ENCODE measurements around the gene OAS2. TPM values are rescaled to one million over a fixed set of nuclear protein-coding genes. Genes with fewer than 3 reads are reported as not detected.

OAS2 gene
- total RNA-seq, 1 donor from 2014 or later, result not detected

- no peak for TF ChIP-seq CTCF (conservative IDR thresholded peaks at IDR 0.05)
- no peak for DNase-seq (ENCODE audit: low read depth, low spot score)
- Mint-ChIP-seq H3K4me1 (no peaks in the 10 kb centered on the region), H3K4me3 (peak overlapping the region; percentile 64), H3K9me3 (no peaks in the 10 kb centered on the region), H3K27me3 (ENCODE audit: low read depth) (peaks cover 56% of the 10 kb centered on the region), H3K36me3 (ENCODE audit: low read depth) (no peaks in the 10 kb centered on the region), H3K27ac (ENCODE audit: unreplicated experiment) (no peak overlapping the region)
Measured at GRCh38 chr12:113056381-113056630, 78.0 kb downstream of the OAS2 start.

GRCh38 chr12:113056631-113057488, 78.5 kb downstream of the OAS2 start, which contains the start of gene DTX1:
TSS of gene DTX1 (plus strand) at chr12:113056730. CDS start at chr12:113058193, 1,463 bp downstream.
- Mint-ChIP-seq H3K4me1 (no peaks in the 10 kb centered on the region), H3K36me3 (ENCODE audit: low read depth) (no peaks in the 10 kb centered on the region), H3K27ac (ENCODE audit: unreplicated experiment) (no peak within 1 kb of the TSS), H3K4me3 (peak within 1 kb of the TSS; percentile 64), H3K9me3 (no peaks in the 10 kb centered on the region), H3K27me3 (ENCODE audit: low read depth) (peaks cover 51% of the 10 kb centered on the region)
- no peak for TF ChIP-seq CTCF (conservative IDR thresholded peaks at IDR 0.05)
- no peak for DNase-seq (ENCODE audit: low read depth, low spot score)

- Mint-ChIP-seq H3K4me3 (peak overlapping the region; percentile 29), H3K9me3 (no peaks in the 10 kb centered on the region), H3K27me3 (ENCODE audit: low read depth) (peaks cover 50% of the 10 kb centered on the region), H3K27ac (ENCODE audit: unreplicated experiment) (no peak overlapping the region), H3K36me3 (ENCODE audit: low read depth) (no peaks in the 10 kb centered on the region), H3K4me1 (peaks cover 10% of the 10 kb centered on the region)
- DNase-seq (ENCODE audit: low read depth, low spot score), result no peak
- no peak for TF ChIP-seq CTCF (conservative IDR thresholded peaks at IDR 0.05)
Measured at GRCh38 chr12:113057565-113058485, 79.5 kb downstream of the OAS2 start.

GRCh38 chr12:113058553-113058952, 80.2 kb downstream of the OAS2 start:
- Mint-ChIP-seq H3K36me3 (ENCODE audit: low read depth) (no peaks in the 10 kb centered on the region), H3K4me1 (peaks cover 11% of the 10 kb centered on the region), H3K27ac (ENCODE audit: unreplicated experiment) (no peak overlapping the region), H3K27me3 (ENCODE audit: low read depth) (peaks cover 44% of the 10 kb centered on the region), H3K4me3 (peak overlapping the region; percentile 29), H3K9me3 (no peaks in the 10 kb centered on the region)
- no peak for DNase-seq (ENCODE audit: low read depth, low spot score)
- no peak for TF ChIP-seq CTCF (conservative IDR thresholded peaks at IDR 0.05)

- no peaks in the 10 kb centered on the region for H3K9me3 Mint-ChIP-seq
- no peak for TF ChIP-seq CTCF (conservative IDR thresholded peaks at IDR 0.05)
- no peak for DNase-seq (ENCODE audit: low read depth, low spot score)
- no peak overlapping the region for H3K27ac Mint-ChIP-seq (ENCODE audit: unreplicated experiment)
- no peaks in the 10 kb centered on the region for H3K36me3 Mint-ChIP-seq (ENCODE audit: low read depth)
- peaks cover 38% of the 10 kb centered on the region for H3K27me3 Mint-ChIP-seq (ENCODE audit: low read depth)
- H3K4me3 Mint-ChIP-seq, result no peak overlapping the region
- H3K4me1 Mint-ChIP-seq, result peaks cover 11% of the 10 kb centered on the region
Measured at GRCh38 chr12:113059071-113059595, 80.8 kb downstream of the OAS2 start.

All from neural crest cell (in vitro differentiated cells).